ENCODE data around the gene LIN28B. TPM values are rescaled to one million over a fixed set of nuclear protein-coding genes. Genes with fewer than 3 reads are reported as not detected.
"Not testable (repeated sequence)": the region's sequence is repeated elsewhere in the genome, so short reads cannot be mapped to it uniquely, and the experiment has no call there.

Gene LIN28B
- total RNA-seq, 2 donors from 2014 or later = not detected

DNA sequence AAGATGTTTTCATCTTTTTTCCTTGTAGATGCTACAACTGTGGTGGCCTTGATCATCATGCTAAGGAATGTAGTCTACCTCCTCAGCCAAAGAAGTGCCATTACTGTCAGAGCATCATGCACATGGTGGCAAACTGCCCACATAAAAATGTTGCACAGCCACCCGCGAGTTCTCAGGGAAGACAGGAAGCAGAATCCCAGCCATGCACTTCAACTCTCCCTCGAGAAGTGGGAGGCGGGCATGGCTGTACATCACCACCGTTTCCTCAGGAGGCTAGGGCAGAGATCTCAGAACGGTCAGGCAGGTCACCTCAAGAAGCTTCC is 121.4 kb downstream of the LIN28B start:
- DNase-seq (ENCODE audit: low spot score) = no peak
- H3K9me3 ChIP-seq = no peaks in the 10 kb centered on the region
- TF ChIP-seq, protein P1, sequence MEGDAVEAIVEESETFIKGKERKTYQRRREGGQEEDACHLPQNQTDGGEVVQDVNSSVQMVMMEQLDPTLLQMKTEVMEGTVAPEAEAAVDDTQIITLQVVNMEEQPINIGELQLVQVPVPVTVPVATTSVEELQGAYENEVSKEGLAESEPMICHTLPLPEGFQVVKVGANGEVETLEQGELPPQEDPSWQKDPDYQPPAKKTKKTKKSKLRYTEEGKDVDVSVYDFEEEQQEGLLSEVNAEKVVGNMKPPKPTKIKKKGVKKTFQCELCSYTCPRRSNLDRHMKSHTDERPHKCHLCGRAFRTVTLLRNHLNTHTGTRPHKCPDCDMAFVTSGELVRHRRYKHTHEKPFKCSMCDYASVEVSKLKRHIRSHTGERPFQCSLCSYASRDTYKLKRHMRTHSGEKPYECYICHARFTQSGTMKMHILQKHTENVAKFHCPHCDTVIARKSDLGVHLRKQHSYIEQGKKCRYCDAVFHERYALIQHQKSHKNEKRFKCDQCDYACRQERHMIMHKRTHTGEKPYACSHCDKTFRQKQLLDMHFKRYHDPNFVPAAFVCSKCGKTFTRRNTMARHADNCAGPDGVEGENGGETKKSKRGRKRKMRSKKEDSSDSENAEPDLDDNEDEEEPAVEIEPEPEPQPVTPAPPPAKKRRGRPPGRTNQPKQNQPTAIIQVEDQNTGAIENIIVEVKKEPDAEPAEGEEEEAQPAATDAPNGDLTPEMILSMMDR (IDR thresholded peaks at IDR 0.05) = no peak

DNA sequence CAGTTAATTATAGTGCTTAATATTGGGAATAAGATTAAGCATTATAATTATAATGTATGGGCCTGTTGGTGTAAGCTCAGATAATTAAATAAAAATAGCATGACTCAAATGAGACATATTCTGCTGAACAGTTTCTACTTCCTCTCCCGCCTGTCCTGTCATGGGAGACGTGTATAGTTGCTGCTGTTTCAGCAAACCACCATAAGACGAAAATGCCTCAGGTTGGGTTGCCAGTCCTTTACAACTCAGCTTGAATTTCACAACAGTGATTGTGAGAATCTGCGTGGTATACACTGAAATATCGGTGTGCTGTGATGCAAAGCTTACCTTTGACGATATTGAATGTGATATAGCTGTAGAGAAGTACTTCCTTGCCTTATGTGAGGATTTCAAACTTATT is 123.4 kb downstream of the LIN28B start:
- no peaks in the 10 kb centered on the region for H3K4me1 ChIP-seq
- no peak overlapping the region for H3K27ac ChIP-seq
- TF ChIP-seq, protein P1 (IDR thresholded peaks at IDR 0.05) = no peak
- DNase-seq (ENCODE audit: low spot score) = no peak
- no peaks in the 10 kb centered on the region for H3K9me3 ChIP-seq
- no peaks in the 10 kb centered on the region for H3K27me3 ChIP-seq
- H3K4me3 ChIP-seq = no peak overlapping the region
- no peaks in the 10 kb centered on the region for H3K36me3 ChIP-seq

More for the DNA sequence above, 121.4 kb downstream of the LIN28B start:
- no peak overlapping the region for H3K27ac ChIP-seq
- no peaks in the 10 kb centered on the region for H3K4me1 ChIP-seq
- H3K4me3 ChIP-seq = no peak overlapping the region
- H3K36me3 ChIP-seq = no peaks in the 10 kb centered on the region
- H3K27me3 ChIP-seq = no peaks in the 10 kb centered on the region

DNA sequence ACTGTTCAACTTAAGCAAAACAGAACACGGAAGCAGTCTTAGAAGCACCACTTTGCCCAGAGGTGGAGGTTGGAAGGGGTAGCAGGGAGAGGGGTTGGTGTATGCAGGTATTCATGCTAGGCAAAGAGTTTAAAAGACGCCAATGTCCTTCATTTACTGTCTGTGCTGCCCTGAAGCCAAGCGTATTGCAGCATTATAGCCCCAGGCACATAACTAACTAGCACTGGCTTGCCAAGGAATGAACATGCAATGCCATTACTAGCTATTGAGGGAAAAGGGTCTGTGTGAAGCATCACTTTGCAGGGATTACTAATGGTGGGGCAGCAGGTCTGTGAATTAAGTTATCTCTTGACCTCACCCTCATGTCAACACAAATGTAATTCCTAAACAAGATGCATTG is 124.8 kb downstream of the LIN28B start:
- not testable (repeated sequence) for H3K27ac ChIP-seq; DNase-seq (ENCODE audit: low spot score); H3K4me1 ChIP-seq; H3K4me3 ChIP-seq; H3K9me3 ChIP-seq; H3K36me3 ChIP-seq; H3K27me3 ChIP-seq

DNA sequence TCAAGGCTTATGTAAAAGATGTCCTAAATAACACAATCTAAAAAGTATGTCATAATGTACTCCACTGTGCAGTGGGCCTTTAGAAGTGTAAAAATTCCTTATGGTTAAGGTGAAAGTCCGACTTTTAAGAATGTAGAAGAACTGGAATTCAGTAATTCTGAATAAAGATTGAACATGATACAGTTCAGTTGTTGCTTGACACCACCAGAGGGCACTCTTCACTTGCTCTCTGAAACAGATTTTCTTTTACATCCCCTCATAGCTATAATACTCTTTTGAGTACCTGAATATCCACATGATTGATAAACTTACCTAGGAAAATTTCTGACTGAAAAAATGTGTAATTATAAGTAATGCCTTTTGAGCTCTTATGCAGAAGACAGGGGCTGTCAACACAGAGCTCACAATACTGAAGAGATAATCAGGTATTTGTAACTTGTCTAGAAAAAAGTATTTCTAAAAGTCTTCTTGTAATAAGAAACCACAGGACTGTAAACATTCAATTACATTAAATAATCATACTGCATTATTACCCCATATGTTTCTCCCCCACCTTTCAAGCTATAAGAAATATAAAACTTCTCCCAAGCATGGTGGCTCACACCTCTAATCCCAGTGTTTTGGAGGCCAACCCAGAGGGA is 130.8 kb downstream of the LIN28B start:
- Histone ChIP-seq H3K27me3 (no peaks in the 10 kb centered on the region), H3K36me3 (no peaks in the 10 kb centered on the region), H3K9me3 (no peaks in the 10 kb centered on the region), H3K4me1 (no peaks in the 10 kb centered on the region), H3K27ac (no peak overlapping the region), H3K4me3 (no peak overlapping the region)
- TF ChIP-seq, protein P1 (IDR thresholded peaks at IDR 0.05) = peak; percentile 72 to 88
- no peak for DNase-seq (ENCODE audit: low spot score)

DNA sequence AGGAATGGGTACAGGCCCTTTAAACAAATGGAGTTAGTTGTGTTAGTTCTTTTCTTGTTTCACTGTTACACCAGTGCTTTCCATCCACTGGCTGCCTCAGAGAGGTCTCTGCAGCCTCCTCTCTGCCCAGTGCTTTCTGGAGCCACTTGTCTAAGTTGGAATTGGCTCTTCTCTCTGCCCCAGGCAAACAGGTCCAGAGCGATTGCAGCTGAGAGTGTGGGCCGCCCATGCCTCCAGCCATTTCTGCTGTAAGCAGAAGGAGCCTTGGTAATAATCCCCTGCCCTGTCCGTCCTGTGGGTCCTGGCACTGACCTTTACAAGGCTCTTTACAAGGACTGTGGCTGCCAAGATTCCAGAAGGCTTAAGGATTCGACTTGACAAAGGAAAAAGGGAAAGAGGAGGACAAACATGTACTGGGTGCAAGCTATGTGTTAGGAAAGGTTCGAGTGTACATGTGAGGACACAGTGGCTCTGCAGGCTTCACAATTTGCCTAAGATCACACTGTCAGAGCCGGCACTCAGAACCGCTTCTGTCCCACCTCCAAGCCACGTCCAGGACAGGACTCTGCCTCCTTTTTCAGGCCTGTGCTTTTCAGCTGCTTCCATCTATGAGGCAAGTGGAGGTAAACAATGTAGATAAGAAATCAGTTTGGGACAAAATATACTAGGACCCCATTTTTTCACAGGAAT is 134.4 kb downstream of the LIN28B start:
- H3K27ac ChIP-seq = no peak overlapping the region

DNA sequence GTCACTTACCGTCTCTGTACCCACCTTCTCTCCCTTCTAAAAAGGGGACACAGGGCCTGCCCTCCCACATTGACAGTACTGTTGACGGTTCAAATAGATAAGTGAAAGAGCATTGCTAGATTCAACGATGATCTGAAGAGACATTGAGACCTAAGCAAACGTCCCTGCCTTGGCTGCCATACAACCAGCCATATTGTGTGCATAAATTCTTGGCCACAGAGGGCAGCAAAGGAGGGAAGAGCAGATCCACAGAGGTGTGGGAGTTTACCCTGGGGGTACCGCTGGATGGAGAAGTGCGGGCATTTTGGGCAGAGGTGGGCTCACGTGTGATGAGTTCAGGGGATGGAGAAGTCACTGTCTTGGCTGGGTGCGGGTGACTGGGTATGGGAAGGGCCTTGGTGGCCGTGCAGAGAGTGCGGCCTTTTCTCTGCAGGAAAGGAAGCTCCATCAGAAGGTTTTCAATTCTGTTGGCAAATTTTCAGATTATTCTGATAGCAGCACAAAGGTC is 137.3 kb downstream of the LIN28B start:
- no peaks in the 10 kb centered on the region for H3K27me3 ChIP-seq
- no peak overlapping the region for H3K27ac ChIP-seq

More for the DNA sequence above, 134.4 kb downstream of the LIN28B start:
- Histone ChIP-seq H3K36me3 (no peaks in the 10 kb centered on the region), H3K27me3 (no peaks in the 10 kb centered on the region), H3K4me3 (no peak overlapping the region), H3K9me3 (no peaks in the 10 kb centered on the region), H3K4me1 (no peaks in the 10 kb centered on the region)
- TF ChIP-seq, protein P1 (IDR thresholded peaks at IDR 0.05) = no peak
- no peak for DNase-seq (ENCODE audit: low spot score)

More for the DNA sequence above, 137.3 kb downstream of the LIN28B start:
- peaks cover 11% of the 10 kb centered on the region for H3K36me3 ChIP-seq
- no peak overlapping the region for H3K4me3 ChIP-seq
- no peaks in the 10 kb centered on the region for H3K9me3 ChIP-seq
- no peaks in the 10 kb centered on the region for H3K4me1 ChIP-seq
- TF ChIP-seq, protein P1 (IDR thresholded peaks at IDR 0.05) = no peak
- no peak for DNase-seq (ENCODE audit: low spot score)
